ENCODE measurements around the gene KCNK17.

The KCNK17 gene

DNA sequence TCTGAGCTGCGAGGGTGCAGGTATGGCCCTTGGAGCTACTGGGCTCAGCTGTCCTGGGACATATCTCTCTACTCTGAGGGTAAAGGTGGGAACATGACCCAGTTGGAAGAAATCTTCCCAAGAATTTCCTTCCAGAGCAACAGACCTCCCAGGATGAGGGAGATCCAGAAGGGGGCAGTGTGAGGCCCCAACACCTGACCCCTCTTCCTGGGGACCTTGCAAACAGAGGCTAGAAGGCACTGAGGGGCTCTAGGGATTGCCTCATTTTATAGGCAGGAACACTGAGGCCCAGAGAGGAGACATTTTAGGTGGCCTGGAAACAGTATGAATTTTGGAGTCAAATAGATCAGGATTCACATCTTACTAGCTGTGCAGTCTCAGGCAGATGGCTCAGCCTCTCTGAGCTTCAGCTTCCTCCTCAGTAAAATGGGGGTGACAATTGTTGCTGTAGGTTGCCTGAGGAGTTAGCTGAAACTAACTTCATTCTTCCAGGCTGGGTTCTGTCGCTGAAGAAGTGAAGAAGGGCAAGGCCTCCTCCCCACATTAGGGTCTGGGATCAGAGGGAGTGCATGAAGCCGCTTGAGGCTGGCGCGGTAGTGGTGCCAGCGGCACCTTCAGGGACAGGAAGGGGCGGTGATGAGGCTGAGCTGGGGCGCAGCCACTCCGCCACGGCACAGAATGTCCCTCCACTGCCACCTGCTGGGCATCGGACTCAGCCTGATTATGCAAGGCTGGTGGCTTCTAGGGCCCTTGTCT lies 11.4 kb downstream of the KCNK17 start:
- Histone ChIP-seq H3K27ac (no peak overlapping the region), H3K79me2 (no peaks in the 10 kb centered on the region), H3K4me3 (ENCODE audit: low read depth, low read length) (no peak overlapping the region), H3K9ac (no peak overlapping the region), H3K4me2 (ENCODE audit: low read length) (peak overlapping the region; percentile 1), H3K27me3 (ENCODE audit: control insufficient read depth, insufficient read depth, low read length) (no peaks in the 10 kb centered on the region), H3K4me1 (no peaks in the 10 kb centered on the region), H3K36me3 (ENCODE audit: control insufficient read depth, insufficient read depth, low read length) (no peaks in the 10 kb centered on the region), H3K9me3 (ENCODE audit: control insufficient read depth, low read length) (no peaks in the 10 kb centered on the region), H2AFZ (peak overlapping the region; percentile 67)
- TF ChIP-seq, protein P1, sequence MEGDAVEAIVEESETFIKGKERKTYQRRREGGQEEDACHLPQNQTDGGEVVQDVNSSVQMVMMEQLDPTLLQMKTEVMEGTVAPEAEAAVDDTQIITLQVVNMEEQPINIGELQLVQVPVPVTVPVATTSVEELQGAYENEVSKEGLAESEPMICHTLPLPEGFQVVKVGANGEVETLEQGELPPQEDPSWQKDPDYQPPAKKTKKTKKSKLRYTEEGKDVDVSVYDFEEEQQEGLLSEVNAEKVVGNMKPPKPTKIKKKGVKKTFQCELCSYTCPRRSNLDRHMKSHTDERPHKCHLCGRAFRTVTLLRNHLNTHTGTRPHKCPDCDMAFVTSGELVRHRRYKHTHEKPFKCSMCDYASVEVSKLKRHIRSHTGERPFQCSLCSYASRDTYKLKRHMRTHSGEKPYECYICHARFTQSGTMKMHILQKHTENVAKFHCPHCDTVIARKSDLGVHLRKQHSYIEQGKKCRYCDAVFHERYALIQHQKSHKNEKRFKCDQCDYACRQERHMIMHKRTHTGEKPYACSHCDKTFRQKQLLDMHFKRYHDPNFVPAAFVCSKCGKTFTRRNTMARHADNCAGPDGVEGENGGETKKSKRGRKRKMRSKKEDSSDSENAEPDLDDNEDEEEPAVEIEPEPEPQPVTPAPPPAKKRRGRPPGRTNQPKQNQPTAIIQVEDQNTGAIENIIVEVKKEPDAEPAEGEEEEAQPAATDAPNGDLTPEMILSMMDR (IDR thresholded peaks at IDR 0.05): peak; percentile 94

DNA sequence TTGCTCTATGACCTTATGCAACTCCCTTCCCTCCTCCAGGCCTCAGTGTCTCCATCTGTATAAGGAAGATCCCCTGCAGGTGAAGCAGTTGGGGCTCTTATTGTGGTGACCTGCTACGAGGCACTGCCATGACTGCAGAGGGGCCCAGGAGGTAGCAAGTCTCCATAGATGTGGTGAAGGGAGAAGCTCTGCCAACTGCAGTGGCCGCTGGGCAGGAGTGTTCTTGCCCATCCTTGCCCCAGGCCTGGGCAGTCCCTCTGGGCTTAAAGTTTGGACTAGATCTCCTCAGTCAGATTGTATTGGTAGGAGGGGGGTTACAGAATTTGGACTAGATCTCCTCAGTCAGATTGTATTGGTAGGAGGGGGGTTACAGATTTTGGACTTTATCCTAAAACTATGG lies 12.2 kb downstream of the KCNK17 start:
- no peak overlapping the region for H3K4me2 ChIP-seq (ENCODE audit: low read length)
- TF ChIP-seq, protein P1 (IDR thresholded peaks at IDR 0.05): no peak
- no peak overlapping the region for H2AFZ ChIP-seq
- no peaks in the 10 kb centered on the region for H3K4me1 ChIP-seq
- no peak overlapping the region for H3K4me3 ChIP-seq (ENCODE audit: low read depth, low read length)
- no peaks in the 10 kb centered on the region for H3K9me3 ChIP-seq (ENCODE audit: control insufficient read depth, low read length)
- H3K36me3 ChIP-seq (ENCODE audit: control insufficient read depth, insufficient read depth, low read length): no peaks in the 10 kb centered on the region
- no peaks in the 10 kb centered on the region for H3K27me3 ChIP-seq (ENCODE audit: control insufficient read depth, insufficient read depth, low read length)
- H3K9ac ChIP-seq: no peak overlapping the region
- no peaks in the 10 kb centered on the region for H3K79me2 ChIP-seq
- H3K27ac ChIP-seq: no peak overlapping the region

DNA sequence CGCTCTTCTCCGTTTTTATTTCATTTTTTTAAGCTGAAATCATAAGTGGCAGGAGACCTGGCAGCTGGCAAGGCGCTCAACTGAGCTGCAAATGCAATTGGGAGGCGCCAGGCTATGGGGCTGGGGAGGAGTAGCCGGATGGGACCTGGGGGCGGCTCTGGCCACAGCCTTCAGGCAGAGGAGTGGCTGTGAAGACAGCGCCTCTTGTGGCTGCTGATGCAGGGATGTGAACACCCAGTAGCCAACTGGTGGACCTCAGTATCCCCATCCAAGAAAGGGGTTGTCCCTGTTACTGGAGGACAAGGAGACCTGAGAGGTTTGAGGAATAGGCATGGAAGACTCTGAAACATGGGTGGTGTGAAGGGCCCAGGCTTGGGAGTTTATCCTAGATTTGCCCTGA lies 12.6 kb downstream of the KCNK17 start:
- Histone ChIP-seq H3K4me1 (no peaks in the 10 kb centered on the region), H3K9me3 (ENCODE audit: control insufficient read depth, low read length) (no peaks in the 10 kb centered on the region), H3K27me3 (ENCODE audit: control insufficient read depth, insufficient read depth, low read length) (no peaks in the 10 kb centered on the region), H3K27ac (no peak overlapping the region), H3K4me2 (ENCODE audit: low read length) (no peak overlapping the region), H2AFZ (no peak overlapping the region), H3K79me2 (no peaks in the 10 kb centered on the region), H3K36me3 (ENCODE audit: control insufficient read depth, insufficient read depth, low read length) (no peaks in the 10 kb centered on the region), H3K9ac (no peak overlapping the region), H3K4me3 (ENCODE audit: low read depth, low read length) (no peak overlapping the region)
- TF ChIP-seq, protein P1 (IDR thresholded peaks at IDR 0.05): no peak

DNA sequence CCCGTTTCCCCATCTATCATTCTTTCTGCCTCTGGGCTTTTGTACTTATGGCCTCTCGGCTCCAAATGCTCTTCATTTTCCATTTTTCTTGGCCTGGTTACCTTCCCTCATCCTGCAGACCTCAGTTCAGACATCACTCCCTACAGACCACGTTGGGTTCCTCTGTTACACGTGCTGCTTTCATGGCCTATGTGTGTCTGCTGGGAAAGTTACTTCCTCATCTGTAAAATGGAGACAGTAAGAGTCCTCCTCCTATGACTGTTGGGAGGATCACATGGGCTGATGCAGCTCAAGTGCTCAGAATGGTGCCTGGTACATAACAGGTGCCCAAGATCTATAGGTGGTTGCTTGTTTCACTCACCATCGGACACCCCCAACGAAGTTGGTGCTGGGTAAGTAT lies 13.5 kb downstream of the KCNK17 start:
- no peaks in the 10 kb centered on the region for H3K27me3 ChIP-seq (ENCODE audit: control insufficient read depth, insufficient read depth, low read length)
- H3K27ac ChIP-seq: no peak overlapping the region
- no peaks in the 10 kb centered on the region for H3K36me3 ChIP-seq (ENCODE audit: control insufficient read depth, insufficient read depth, low read length)
- no peak overlapping the region for H3K4me3 ChIP-seq (ENCODE audit: low read depth, low read length)
- H3K9me3 ChIP-seq (ENCODE audit: control insufficient read depth, low read length): no peaks in the 10 kb centered on the region
- H2AFZ ChIP-seq: no peak overlapping the region
- H3K4me2 ChIP-seq (ENCODE audit: low read length): no peak overlapping the region
- TF ChIP-seq, protein P1 (IDR thresholded peaks at IDR 0.05): no peak
- H3K79me2 ChIP-seq: no peaks in the 10 kb centered on the region
- H3K9ac ChIP-seq: no peak overlapping the region
- no peaks in the 10 kb centered on the region for H3K4me1 ChIP-seq

DNA sequence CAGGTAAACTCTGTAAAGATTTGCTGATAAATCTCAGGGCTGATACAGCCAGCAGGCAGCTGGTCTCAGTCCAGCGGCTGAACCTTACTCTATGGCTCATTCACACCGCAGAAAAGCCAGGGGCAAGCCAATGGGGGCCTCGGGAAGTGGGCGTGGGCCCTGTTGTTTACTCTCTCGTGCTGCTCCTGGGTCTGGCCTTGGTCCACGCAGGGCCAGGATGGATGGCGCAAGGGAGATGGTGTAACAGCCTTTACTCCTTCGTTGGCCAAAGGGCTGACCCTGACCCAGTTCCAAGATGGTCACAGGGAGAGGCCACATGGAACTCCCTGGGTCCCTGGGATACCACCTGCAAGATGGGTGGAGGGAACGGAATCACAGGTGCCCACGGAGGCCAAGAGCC lies 16.2 kb downstream of the KCNK17 start:
- Histone ChIP-seq H3K36me3 (ENCODE audit: control insufficient read depth, insufficient read depth, low read length) (no peaks in the 10 kb centered on the region), H3K4me1 (no peaks in the 10 kb centered on the region), H3K4me2 (ENCODE audit: low read length) (no peak overlapping the region), H3K27ac (no peak overlapping the region), H2AFZ (peak overlapping the region; percentile 13), H3K9me3 (ENCODE audit: control insufficient read depth, low read length) (no peaks in the 10 kb centered on the region), H3K9ac (no peak overlapping the region), H3K27me3 (ENCODE audit: control insufficient read depth, insufficient read depth, low read length) (no peaks in the 10 kb centered on the region), H3K79me2 (no peaks in the 10 kb centered on the region), H3K4me3 (ENCODE audit: low read depth, low read length) (no peak overlapping the region)
- TF ChIP-seq, protein P1 (IDR thresholded peaks at IDR 0.05): no peak
